Stimulated activated CD4-positive, alpha-beta T cell treated with anti-CD3 and anti-CD28 coated beads, Interleukin-4, amount 100 ng/mL, for 1 hour (primary cell): Measurements from ENCODE around the gene CRISP2.
"Not testable (repeated sequence)": the region's sequence is repeated elsewhere in the genome, so short reads cannot be mapped to it uniquely, and the experiment has no call there.

Source experiments
- DNase-seq: peaks from one replicate; pipeline ENCODE4 v3.0.0-alpha.2; 2020

The CRISP2 gene

GRCh38 chr6:49713346-49713745, at the start of gene CRISP2:
CRISP2 (minus strand) TSS chr6:49713543; CDS start chr6:49709196, 4,347 bp downstream.
- DNase-seq, result no peak

GRCh38 chr6:49744259-49744658, 30.9 kb upstream of the CRISP2 start, which contains the start of gene CRISP3:
CRISP3 (minus strand) TSS chr6:49744388; CDS start chr6:49744367, 21 bp downstream.
- no peak for DNase-seq

- DNase-seq, result no peak
Observed at GRCh38 chr6:49743429-49743828, 30.1 kb upstream of the CRISP2 start.

- no peak for DNase-seq
Observed at GRCh38 chr6:49739423-49739822, 26.1 kb upstream of the CRISP2 start.

- DNase-seq, result no peak
Observed at GRCh38 chr6:49736017-49736508, 22.7 kb upstream of the CRISP2 start.

- no peak for DNase-seq
Observed at GRCh38 chr6:49733680-49734079, 20.3 kb upstream of the CRISP2 start.

- DNase-seq, result no peak
Observed at GRCh38 chr6:49732781-49733180, 19.4 kb upstream of the CRISP2 start.

- DNase-seq, result no peak
Observed at GRCh38 chr6:49730251-49730650, 16.9 kb upstream of the CRISP2 start.

- DNase-seq, result not testable (repeated sequence)
Observed at GRCh38 chr6:49723917-49724316, 10.6 kb upstream of the CRISP2 start.

- no peak for DNase-seq
Observed at GRCh38 chr6:49721297-49721696, 8.0 kb upstream of the CRISP2 start.

- DNase-seq, result no peak
Observed at GRCh38 chr6:49720372-49720771, 7.0 kb upstream of the CRISP2 start.

- DNase-seq, result no peak
Observed at GRCh38 chr6:49698478-49698877, 14.9 kb downstream of the CRISP2 start.

GRCh38 chr6:49693512-49693911, 19.8 kb downstream of the CRISP2 start:
- DNase-seq, result no peak

- no peak for DNase-seq
Observed at GRCh38 chr6:49692534-49692933, 20.8 kb downstream of the CRISP2 start.

GRCh38 chr6:49676671-49677281, 36.6 kb downstream of the CRISP2 start:
- no peak for DNase-seq

GRCh38 chr6:49675816-49676215, 37.5 kb downstream of the CRISP2 start:
- no peak for DNase-seq

GRCh38 chr6:49668083-49668511, 45.2 kb downstream of the CRISP2 start:
- DNase-seq, result no peak

- DNase-seq, result no peak
Observed at GRCh38 chr6:49666930-49667757, 46.2 kb downstream of the CRISP2 start.

- no peak for DNase-seq
Observed at GRCh38 chr6:49666480-49666879, 46.9 kb downstream of the CRISP2 start.

GRCh38 chr6:49664817-49665216, 48.5 kb downstream of the CRISP2 start:
- no peak for DNase-seq

GRCh38 chr6:49664054-49664453, 49.3 kb downstream of the CRISP2 start:
- not testable (repeated sequence) for DNase-seq

- no peak for DNase-seq
Observed at GRCh38 chr6:49662892-49663261, 50.5 kb downstream of the CRISP2 start.

GRCh38 chr6:49662231-49662891, 51.0 kb downstream of the CRISP2 start:
- DNase-seq, result no peak

- DNase-seq, result no peak
Observed at GRCh38 chr6:49653942-49654341, 59.4 kb downstream of the CRISP2 start.
